H1 (cell line): ENCODE measurements around the gene MCM9. TPM values are rescaled to one million over a fixed set of nuclear protein-coding genes. Genes with fewer than 3 reads are reported as not detected.
A peak's percentile ranks its signal among the peaks of the same experiment; 100 is the strongest.

ENCODE experiments used
- CTCF ChIA-PET: fragments of 300-600 bp; sonication (Branson Sonifier 250); formaldehyde crosslinking; loops from one replicate; lab custom pipeline; 2021; ENCODE audit not compliant: partially characterized antibody; lab: Charles Lee
- POLR2A ChIA-PET: fragments of 300-600 bp; sonication (Branson Sonifier 250); formaldehyde crosslinking; loops from one replicate; lab custom pipeline; 2021; ENCODE audit warnings: inconsistent platforms; ENCODE audit not compliant: partially characterized antibody; lab: Charles Lee
- DNase-seq, 2 experiments: peaks; one replicate each; pipeline versions ENCODE4 v3.0.0 to v3.0.0-alpha.2; 2010 to 2022; ENCODE audit warnings: low spot score in 2 of 2, low read depth in 1 of 2, mixed read lengths in 1 of 2
- FAIRE-seq: peaks from 2 replicates; lab custom pipeline; 2011; peaks lifted over from hg19 to GRCh38; lab: Jason Lieb, UNC
- H2AFZ ChIP-seq: 2 replicates; pipeline ENCODE4 v1.8.1; 2012; ENCODE audit warnings: low read length, inconsistent platforms
- H2AK5ac ChIP-seq: 2 replicates; pipeline ENCODE4 v1.6.1; 2013; ENCODE audit warnings: low read depth, low read length
- H2BK120ac ChIP-seq: replicated peaks from 2 replicates; pipeline ENCODE3; 2013; ENCODE audit warnings: low read depth, low read length, inconsistent platforms
- H2BK12ac ChIP-seq: 2 replicates; pipeline ENCODE4 v1.6.1; 2013; ENCODE audit warnings: low read depth, low read length
- H2BK15ac ChIP-seq: 2 replicates; pipeline ENCODE4 v1.6.1; 2013; ENCODE audit warnings: low read length
- H2BK20ac ChIP-seq: 2 replicates; pipeline ENCODE4 v1.6.1; 2013; ENCODE audit warnings: low read length
- H2BK5ac ChIP-seq: 2 replicates; pipeline ENCODE4 v1.6.1; 2013; ENCODE audit warnings: low read depth, low read length
- H3K14ac ChIP-seq: 2 replicates; pipeline ENCODE4 v1.6.1; 2013; ENCODE audit warnings: inconsistent platforms; ENCODE audit not compliant: insufficient read length
- H3K18ac ChIP-seq: 2 replicates; pipeline ENCODE4 v1.6.1; 2013; ENCODE audit warnings: low read length; ENCODE audit errors: extremely low read depth
- H3K23ac ChIP-seq: 2 replicates; pipeline ENCODE4 v1.6.1; 2013; ENCODE audit warnings: inconsistent platforms; ENCODE audit not compliant: insufficient read length
- H3K23me2 ChIP-seq: 2 replicates; pipeline ENCODE4 v1.6.1; 2013; ENCODE audit warnings: low read depth, low read length
- H3K27ac ChIP-seq: 2 replicates; pipeline ENCODE4 v1.6.1; 2011; ENCODE audit warnings: low read depth, low read length, inconsistent platforms
- H3K27me3 ChIP-seq, 4 experiments: replicated peaks in 1 of 4; 1 replicate in 1 of 4; 2 replicates in 3 of 4; pipeline versions ENCODE4 v1.6.1 to v1.8.1; 2011 to 2013; ENCODE audit warnings: low read length in 3 of 4, mild to moderate bottlenecking in 3 of 4, inconsistent platforms in 2 of 4, mixed read lengths in 2 of 4, moderate library complexity in 1 of 4; ENCODE audit not compliant: control insufficient read depth in 3 of 4, insufficient read depth in 3 of 4; ENCODE audit errors: extremely low read depth in 1 of 4
- H3K36me3 ChIP-seq, 4 experiments: 2 replicates each; pipeline versions ENCODE4 v1.6.1 to v1.8.1; 2011 to 2013; ENCODE audit warnings: mild to moderate bottlenecking in 4 of 4, low read length in 3 of 4, moderate library complexity in 2 of 4, control low read depth in 1 of 4, inconsistent platforms in 1 of 4; ENCODE audit not compliant: insufficient read depth in 4 of 4, control insufficient read depth in 2 of 4
- H3K4ac ChIP-seq: replicated peaks from 2 replicates; pipeline ENCODE3; 2013; ENCODE audit warnings: low read length, low read depth, mixed read lengths, inconsistent platforms; ENCODE audit not compliant: insufficient read length
- H3K4me1 ChIP-seq, 4 experiments: replicated peaks in 1 of 4; 1 replicate in 1 of 4; 2 replicates in 3 of 4; pipeline versions ENCODE4 v1.6.1 to v1.8.1; 2011 to 2013; ENCODE audit warnings: low read length in 3 of 4, inconsistent platforms in 2 of 4, mixed read lengths in 1 of 4; ENCODE audit not compliant: insufficient read depth in 4 of 4, control insufficient read depth in 3 of 4
- H3K4me2 ChIP-seq, 2 experiments: 2 replicates each; pipeline versions ENCODE4 v1.6.1 to v1.8.1; 2011 to 2013; ENCODE audit warnings: low read depth in 2 of 2, low read length in 2 of 2, control low read depth in 1 of 2, inconsistent platforms in 1 of 2, mild to moderate bottlenecking in 1 of 2; ENCODE audit not compliant: insufficient read depth in 1 of 2
- H3K4me3 ChIP-seq, 4 experiments: fragments of 200-600, 300-600 bp in 1 of 4; sonication (generic), shearing (Covaris generic), sonication (Bioruptor Twin) in 1 of 4; 2 replicates each; pipeline versions ENCODE4 v1.5.1 to v1.8.1; 2011 to 2016; ENCODE audit warnings: low read length in 4 of 4, low read depth in 3 of 4, control low read depth in 2 of 4, inconsistent platforms in 2 of 4, mild to moderate bottlenecking in 2 of 4, mixed read lengths in 1 of 4, moderate library complexity in 1 of 4; ENCODE audit not compliant: insufficient read depth in 2 of 4; ENCODE audit errors: extremely low read depth in 1 of 4
- H3K56ac ChIP-seq: replicated peaks from 2 replicates; pipeline ENCODE3; 2013; ENCODE audit warnings: low read depth, mild to moderate bottlenecking, mixed read lengths, low read length, inconsistent platforms; ENCODE audit not compliant: insufficient read length
- H3K79me1 ChIP-seq: 2 replicates; pipeline ENCODE4 v1.6.1; 2013; ENCODE audit warnings: low read depth, low read length, control low read depth
- H3K79me2 ChIP-seq, 2 experiments: 2 replicates each; pipeline versions ENCODE4 v1.6.1 to v1.8.1; 2012 to 2013; ENCODE audit warnings: low read length in 2 of 2, mild to moderate bottlenecking in 2 of 2, inconsistent platforms in 1 of 2; ENCODE audit not compliant: insufficient read depth in 2 of 2, control insufficient read depth in 1 of 2
- H3K9ac ChIP-seq, 4 experiments: replicated peaks in 1 of 4; 1 replicate in 1 of 4; 2 replicates in 3 of 4; pipeline versions ENCODE4 v1.6.1 to v1.8.1; 2011 to 2013; ENCODE audit warnings: low read depth in 3 of 4, low read length in 3 of 4, control low read depth in 2 of 4, mild to moderate bottlenecking in 2 of 4, moderate library complexity in 2 of 4, inconsistent platforms in 1 of 4; ENCODE audit errors: extremely low read depth in 1 of 4
- H3K9me3 ChIP-seq, 2 experiments: 2 replicates each; pipeline versions ENCODE4 v1.6.1 to v1.8.1; 2012 to 2013; ENCODE audit warnings: mild to moderate bottlenecking in 2 of 2, moderate library complexity in 2 of 2, control low read depth in 1 of 2, inconsistent platforms in 1 of 2, low read depth in 1 of 2, low read length in 1 of 2, mixed read lengths in 1 of 2; ENCODE audit not compliant: insufficient read depth in 2 of 2
- H4K20me1 ChIP-seq, 2 experiments: replicated peaks in 1 of 2; 2 replicates each; pipeline versions ENCODE3 to v1.8.1; 2011 to 2013; ENCODE audit warnings: inconsistent platforms in 2 of 2, low read length in 2 of 2, mild to moderate bottlenecking in 1 of 2; ENCODE audit not compliant: insufficient read depth in 2 of 2, control insufficient read depth in 1 of 2
- H4K5ac ChIP-seq: 2 replicates; pipeline ENCODE4 v1.6.1; 2013; ENCODE audit warnings: low read length, low read depth, mixed read lengths, inconsistent platforms; ENCODE audit not compliant: insufficient read length
- H4K8ac ChIP-seq: 2 replicates; pipeline ENCODE4 v1.8.0; 2013; ENCODE audit warnings: mild to moderate bottlenecking, moderate library complexity, low read length, inconsistent platforms; ENCODE audit not compliant: insufficient read depth; ENCODE audit errors: extremely low read depth
- H4K91ac ChIP-seq: replicated peaks from 2 replicates; pipeline ENCODE3; 2013; ENCODE audit warnings: low read length, mixed read lengths, inconsistent platforms; ENCODE audit not compliant: insufficient read length
- CEBPB ChIP-seq: IDR thresholded peaks from 2 replicates; pipeline ENCODE4 v1.6.1; 2012; ENCODE audit warnings: low read depth, low read length
- CHD1 ChIP-seq: IDR thresholded peaks from 2 replicates; pipeline ENCODE4 v1.6.1; 2012; ENCODE audit warnings: low read depth, low read length, improper control_type of control experiment
- SIN3A ChIP-seq, 2 experiments: IDR thresholded peaks in 1 of 2; conservative IDR thresholded peaks in 1 of 2; 2 replicates each; pipeline ENCODE4 v1.6.1; 2011 to 2012; ENCODE audit warnings: low read length in 2 of 2, improper control_type of control experiment in 1 of 2, low read depth in 1 of 2, mild to moderate bottlenecking in 1 of 2
- SIX5 ChIP-seq: IDR thresholded peaks from 2 replicates; pipeline ENCODE4 v1.6.1; 2011; ENCODE audit warnings: mild to moderate bottlenecking, low read depth, low read length
- SUZ12 ChIP-seq: fragments of 200-600 bp; sonication (generic); IDR thresholded peaks from 2 replicates; pipeline ENCODE4 v1.6.1; 2012; ENCODE audit warnings: mild to moderate bottlenecking, inconsistent platforms, low read length, moderate library complexity, mixed read lengths
- TAF7 ChIP-seq: optimal IDR thresholded peaks from 2 replicates; pipeline ENCODE3; 2011; ENCODE audit warnings: low read depth, mild to moderate bottlenecking, inconsistent platforms, low read length, moderate library complexity, borderline replicate concordance
- TCF12 ChIP-seq: IDR thresholded peaks from 2 replicates; pipeline ENCODE4 v1.6.1; 2011; ENCODE audit warnings: low read depth, mild to moderate bottlenecking, low read length
- YY1 ChIP-seq: IDR thresholded peaks from 2 replicates; pipeline ENCODE4 v1.6.1; 2011; ENCODE audit warnings: low read depth, mild to moderate bottlenecking, low read length
- WGBS, 2 experiments: shearing (Covaris generic) in 1 of 2; methylation state at CpG; one replicate each; pipeline versions ENCODE4 v1.1.6 to v1.1.7; 2013 to 2015; ENCODE audit warnings: low lambda C conversion rate in 2 of 2, mixed read lengths in 2 of 2, inconsistent platforms in 1 of 2, low coverage in 1 of 2, missing lambda C conversion rate in 1 of 2; ENCODE audit not compliant: insufficient replicate concordance in 2 of 2, insufficient coverage in 1 of 2, insufficient read length in 1 of 2; ENCODE audit errors: extremely low coverage in 1 of 2, missing lambda C conversion rate in 1 of 2; 5-methylcytosine and 5-hydroxymethylcytosine counted together
- polyA plus RNA-seq, 7 experiments: library from polyadenylated mRNA; depleted of rRNA in 3 of 7; stranded (reverse) in 5 of 7; unstranded in 2 of 7; fragments of >200 nt in 5 of 7; fragments of 200-250 nt in 2 of 7; gene quantifications; 1 replicate in 5 of 7; 2 replicates in 1 of 7; 4 replicates in 1 of 7; pipeline versions ENCODE4 v1.2.1 to v1.2.3, GENCODE V29; 2011 to 2013; ENCODE audit warnings: missing spikeins in 2 of 7, mixed read lengths in 2 of 7
- total RNA-seq: library from RNA; stranded (reverse); fragmentation: NEBNext Ultra II Directional; extraction: Animal tissue kit (Norgen Biotek cat#: 25700); gene quantifications from 2 replicates; pipeline ENCODE4 v1.2.1, GENCODE V29; 2021
- TF ChIP-seq, protein P1 (sequence below): IDR thresholded peaks from 2 replicates; pipeline ENCODE4 v1.6.1; 2012; ENCODE audit warnings: inconsistent platforms

Gene MCM9
- total and polyA plus RNA-seq, 2 of the 8 experiments (the other 6 are each of a cell fraction or from before 2014, with no cell fraction given) = 3.7 to 11.4 TPM

DNA sequence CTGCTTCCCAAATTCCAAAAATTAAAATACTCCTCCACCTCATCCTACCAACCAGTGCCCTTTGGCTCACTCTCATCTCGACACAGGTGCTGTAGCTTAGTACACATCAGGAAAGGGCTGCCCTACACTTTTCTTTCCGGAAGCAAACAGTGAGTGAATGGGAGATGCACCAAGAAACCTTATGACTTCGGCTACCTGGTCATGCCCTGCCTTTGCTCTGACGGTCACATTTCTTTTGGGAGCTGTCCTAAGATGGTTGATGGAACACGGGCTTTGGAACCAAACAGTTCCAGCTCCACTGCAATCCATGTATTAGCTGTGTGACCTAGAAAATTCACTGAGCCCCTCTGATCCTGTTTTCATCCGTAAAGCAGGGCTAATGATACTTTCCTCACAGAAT, 133.7 kb downstream of the MCM9 start:
- Histone ChIP-seq H3K23me2 (no peaks in the 10 kb centered on the region), H3K9ac (no peak overlapping the region), H2BK5ac (no peak overlapping the region), H3K14ac (no peak overlapping the region), H3K9me3 (peaks cover under 1 to 4% of the 10 kb centered on the region in 2 experiments; a peak in 2 of 4 replicates), H2BK20ac (no peak overlapping the region), H3K27me3 (no peaks in the 10 kb centered on the region), H2AK5ac (no peak overlapping the region), H4K91ac (no peak overlapping the region), H3K79me2 (no peaks in the 10 kb centered on the region), H4K5ac (no peak overlapping the region), H3K18ac (no peak overlapping the region), H4K20me1 (no peaks in the 10 kb centered on the region), H3K27ac (no peak overlapping the region), H2BK12ac (no peak overlapping the region), H3K4me2 (no peak overlapping the region), H3K4me1 (no peaks in the 10 kb centered on the region), H3K56ac (no peak overlapping the region), H3K79me1 (no peaks in the 10 kb centered on the region), H2BK120ac (no peak overlapping the region), H3K36me3 (no peaks in the 10 kb centered on the region), H3K4ac (peak overlapping the region; percentile 91), H2AFZ (no peak overlapping the region), H2BK15ac (no peak overlapping the region), H3K23ac (no peak overlapping the region), H4K8ac (no peak overlapping the region), H3K4me3 (no peak overlapping the region)
- FAIRE-seq (no peak), DNase-seq (no peak)
- WGBS, 2 experiments = 93% methylated on average over 6 of the region's 6 CpGs; no CpG with 5 or more reads in 1 of the 2 experiments
- TF ChIP-seq SIX5 (no peak), SUZ12 (no peak), CEBPB (no peak), CHD1 (no peak), TAF7 (no peak), YY1 (no peak), SIN3A (conservative IDR thresholded peaks at IDR 0.05 in 1 of 2, IDR thresholded peaks at IDR 0.05 in 1 of 2; ENCODE audit: low read depth in 1 of 2, low read length in 2 of 2) (no peak), TCF12 (no peak)
- TF ChIP-seq, protein P1, sequence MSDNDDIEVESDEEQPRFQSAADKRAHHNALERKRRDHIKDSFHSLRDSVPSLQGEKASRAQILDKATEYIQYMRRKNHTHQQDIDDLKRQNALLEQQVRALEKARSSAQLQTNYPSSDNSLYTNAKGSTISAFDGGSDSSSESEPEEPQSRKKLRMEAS = no peak
- ChIA-PET CTCF (interaction anchor here (0.6 to 2.4 kb wide), 22 partner anchors 8 to 931 kb away, joined by 3 to 23 read pairs (median 4); no protein-coding TSS in a partner anchor), POLR2A (no interaction called here)
